Esophagus squamous epithelium (tissue), 5 donors: ENCODE data around the gene CCBE1. TPM values are rescaled to one million over a fixed set of nuclear protein-coding genes. Genes with fewer than 3 reads are reported as not detected.
A peak's percentile ranks its signal among the peaks of the same experiment; 100 is the strongest.

ENCODE experiments used
- DNase-seq: peaks from one replicate; lab custom pipeline; 2025; lab: John Stamatoyannopoulos, UW
- H3K27ac ChIP-seq, 4 donors: fragments of 200-600 bp; sonication (generic); one replicate each; pipeline ENCODE4 v1.5.1; 2016 to 2019; ENCODE audit warnings: mild to moderate bottlenecking in 1 of 4
- H3K27me3 ChIP-seq, 4 donors: fragments of 200-600 bp; sonication (generic); 1 replicate in 3 of 4; 2 replicates in 1 of 4; pipeline versions ENCODE4 v1.5.1 to v1.6.0; 2017 to 2021; ENCODE audit warnings: antibody characterized with exemption in 1 of 4
- H3K36me3 ChIP-seq, 3 donors: fragments of 200-600 bp; sonication (generic); one replicate each; pipeline ENCODE4 v1.5.1; 2016 to 2019
- H3K4me1 ChIP-seq, 3 donors: fragments of 200-600 bp; sonication (generic); one replicate each; pipeline ENCODE4 v1.5.1; 2017 to 2019
- H3K4me3 ChIP-seq, 4 donors: fragments of 200-600 bp; sonication (generic); 1 replicate in 3 of 4; 2 replicates in 1 of 4; pipeline ENCODE4 v1.5.1; 2016 to 2019; ENCODE audit warnings: mild to moderate bottlenecking in 2 of 4, moderate library complexity in 1 of 4
- H3K9me3 ChIP-seq, 3 donors: fragments of 200-600 bp; sonication (generic); one replicate each; pipeline ENCODE4 v1.5.1; 2016 to 2019
- POLR2A ChIP-seq, 4 donors: fragments of 450-650 bp; IDR thresholded peaks; one replicate each; pipeline ENCODE4 v1.6.1; 2017; ENCODE audit warnings: antibody characterized with exemption in 4 of 4, mild to moderate bottlenecking in 4 of 4, moderate library complexity in 3 of 4
- WGBS, 2 donors: methylation state at CpG; one replicate each; pipeline ENCODE4 v1.1.5; 2018; 5-methylcytosine and 5-hydroxymethylcytosine counted together
- intact Hi-C: fragments of 100-400 bp; cut with DNase I; formaldehyde crosslinking; loops from one replicate; pipeline ENCODE4 v1.15.0; 2022
- total RNA-seq, 4 donors: library from RNA; depleted of rRNA; stranded (reverse); fragments of >200 nt; gene quantifications; one replicate each; pipeline ENCODE4 v1.1.0, GENCODE V29; 2016
- TF ChIP-seq, protein P1 (sequence below), 6 experiments: fragments of 450-650 bp in 4 of 6; fragments of 200-600 bp in 2 of 6; sonication (generic) in 2 of 6; IDR thresholded peaks; one replicate each; pipeline ENCODE4 v1.5.1; 2016 to 2019; ENCODE audit warnings: antibody characterized with exemption in 6 of 6, mild to moderate bottlenecking in 4 of 6, moderate library complexity in 4 of 6
- donor health status: DM: yes; HTN: yes; CAD: no.

The CCBE1 gene
- total RNA-seq, 4 donors from 2014 or later: 0.34 to 4.6 (median 1.3) TPM

DNA sequence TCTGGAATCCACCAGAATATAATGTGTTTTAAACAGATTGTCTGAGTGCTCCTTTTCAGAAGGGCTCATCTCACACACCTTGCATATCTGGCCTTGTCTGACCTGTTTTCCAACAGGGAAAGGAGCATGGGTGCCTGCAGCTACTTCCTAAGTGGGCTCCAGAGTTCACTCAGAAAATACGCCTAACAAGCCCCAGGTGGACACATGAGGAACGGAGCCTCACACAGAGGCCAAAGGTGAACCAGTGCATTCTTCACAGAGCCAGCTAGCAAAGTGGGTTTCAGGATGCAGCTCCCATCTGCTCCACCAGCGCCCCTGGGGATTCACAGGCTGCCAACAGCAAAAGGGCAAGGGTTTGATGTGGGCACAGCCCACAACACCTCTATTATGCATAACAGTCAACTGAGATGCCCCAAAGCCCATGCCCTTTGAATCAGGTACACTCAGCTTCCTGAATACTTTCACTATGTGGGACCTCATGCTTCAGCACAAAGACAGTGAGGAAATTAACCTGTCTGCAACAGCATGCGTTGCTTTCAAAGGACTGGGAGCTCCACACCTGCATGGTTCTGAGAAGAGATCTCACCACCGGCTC is 86.6 kb downstream of the CCBE1 start:
- H3K4me3 ChIP-seq: no peak overlapping the region
- H3K27ac ChIP-seq: no peak overlapping the region
- DNase-seq: no peak
- TF ChIP-seq POLR2A (IDR thresholded peaks at IDR 0.05): no peak
- TF ChIP-seq, protein P1, sequence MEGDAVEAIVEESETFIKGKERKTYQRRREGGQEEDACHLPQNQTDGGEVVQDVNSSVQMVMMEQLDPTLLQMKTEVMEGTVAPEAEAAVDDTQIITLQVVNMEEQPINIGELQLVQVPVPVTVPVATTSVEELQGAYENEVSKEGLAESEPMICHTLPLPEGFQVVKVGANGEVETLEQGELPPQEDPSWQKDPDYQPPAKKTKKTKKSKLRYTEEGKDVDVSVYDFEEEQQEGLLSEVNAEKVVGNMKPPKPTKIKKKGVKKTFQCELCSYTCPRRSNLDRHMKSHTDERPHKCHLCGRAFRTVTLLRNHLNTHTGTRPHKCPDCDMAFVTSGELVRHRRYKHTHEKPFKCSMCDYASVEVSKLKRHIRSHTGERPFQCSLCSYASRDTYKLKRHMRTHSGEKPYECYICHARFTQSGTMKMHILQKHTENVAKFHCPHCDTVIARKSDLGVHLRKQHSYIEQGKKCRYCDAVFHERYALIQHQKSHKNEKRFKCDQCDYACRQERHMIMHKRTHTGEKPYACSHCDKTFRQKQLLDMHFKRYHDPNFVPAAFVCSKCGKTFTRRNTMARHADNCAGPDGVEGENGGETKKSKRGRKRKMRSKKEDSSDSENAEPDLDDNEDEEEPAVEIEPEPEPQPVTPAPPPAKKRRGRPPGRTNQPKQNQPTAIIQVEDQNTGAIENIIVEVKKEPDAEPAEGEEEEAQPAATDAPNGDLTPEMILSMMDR (IDR thresholded peaks at IDR 0.05): no peak
- no peaks in the 10 kb centered on the region for H3K36me3 ChIP-seq
- intact Hi-C loops: no loop called here
- peaks cover 0 to 14% (median 0%) of the 10 kb centered on the region in 3 donors for H3K4me1 ChIP-seq
- WGBS, 2 donors: 84 to 91% methylated on average over 3 to 5 of the region's 5 CpGs
- no peaks in the 10 kb centered on the region for H3K9me3 ChIP-seq
- H3K27me3 ChIP-seq: no peaks in the 10 kb centered on the region

DNA sequence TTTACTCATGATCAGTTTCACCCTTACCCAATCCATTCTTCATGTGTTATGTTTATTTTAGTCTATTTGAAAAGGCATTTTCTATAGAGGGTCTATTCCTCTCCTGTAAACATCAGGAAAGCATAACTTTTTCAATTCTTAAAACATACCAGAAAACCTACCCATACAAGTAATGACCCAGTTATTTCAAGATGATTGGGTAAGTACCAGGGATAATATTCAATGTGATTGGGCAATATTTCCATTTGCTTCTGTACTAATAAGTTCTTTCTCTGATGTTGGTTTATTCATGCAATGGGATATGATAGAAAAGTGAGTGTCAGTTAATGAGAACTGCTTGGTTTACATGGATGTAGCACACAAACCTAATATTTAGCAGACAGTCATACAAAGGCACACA is 87.6 kb downstream of the CCBE1 start:
- TF ChIP-seq POLR2A (IDR thresholded peaks at IDR 0.05): no peak
- TF ChIP-seq, protein P1 (IDR thresholded peaks at IDR 0.05): no peak
- H3K9me3 ChIP-seq: no peaks in the 10 kb centered on the region
- no peak overlapping the region for H3K4me3 ChIP-seq
- intact Hi-C loops: no loop called here
- no peaks in the 10 kb centered on the region for H3K36me3 ChIP-seq
- no peak for DNase-seq
- no peaks in the 10 kb centered on the region for H3K27me3 ChIP-seq
- H3K4me1 ChIP-seq: peaks cover 0 to 24% (median 0%) of the 10 kb centered on the region in 3 donors
- H3K27ac ChIP-seq: no peak overlapping the region

DNA sequence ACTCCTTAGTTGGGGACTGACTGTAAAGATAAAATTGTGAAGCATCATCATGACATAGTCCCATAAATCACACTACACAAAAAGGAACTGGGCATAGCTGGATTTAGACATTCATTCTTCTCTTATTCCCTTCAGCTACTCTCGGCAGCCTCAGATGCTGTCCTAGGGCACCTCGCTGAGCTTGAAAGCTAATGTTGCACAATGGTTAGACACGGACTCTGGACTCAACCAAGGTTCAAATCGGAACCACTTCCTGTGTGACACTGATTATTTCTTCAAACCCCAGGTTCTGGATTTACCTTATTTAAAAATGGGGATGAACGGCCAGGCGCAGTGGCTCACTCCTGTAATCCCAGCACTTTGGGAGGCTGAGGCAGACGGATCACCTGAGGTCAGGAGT is 89.8 kb downstream of the CCBE1 start:
- no peaks in the 10 kb centered on the region for H3K27me3 ChIP-seq
- H3K36me3 ChIP-seq: no peaks in the 10 kb centered on the region
- H3K27ac ChIP-seq: no peak overlapping the region
- H3K9me3 ChIP-seq: no peaks in the 10 kb centered on the region
- H3K4me1 ChIP-seq: peaks cover 0 to 27% (median 0%) of the 10 kb centered on the region in 3 donors
- TF ChIP-seq, protein P1 (IDR thresholded peaks at IDR 0.05): no peak
- no peak for TF ChIP-seq POLR2A (IDR thresholded peaks at IDR 0.05)
- DNase-seq: no peak
- H3K4me3 ChIP-seq: no peak overlapping the region
- intact Hi-C loops: no loop called here
- WGBS, 2 donors: 83 to 91% methylated on average over 4 to 7 of the region's 7 CpGs

DNA sequence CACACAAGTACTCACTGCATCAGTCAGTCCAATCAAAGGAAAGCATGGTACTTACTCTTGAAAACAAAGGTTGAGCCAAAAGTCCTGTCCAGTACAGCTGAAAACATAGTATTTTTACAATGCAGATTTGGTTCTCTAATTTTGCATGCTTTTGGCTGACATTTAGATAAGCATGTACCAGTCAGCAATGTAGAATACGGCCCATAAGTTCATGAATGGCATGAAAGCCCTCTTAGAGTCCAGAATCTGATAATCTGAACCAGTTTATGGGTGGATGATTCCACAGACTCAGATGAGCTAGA is 90.2 kb downstream of the CCBE1 start:
- intact Hi-C loops: no loop called here
- Histone ChIP-seq H3K4me3 (no peak overlapping the region), H3K4me1 (peaks cover 0 to 23% (median 0%) of the 10 kb centered on the region in 3 donors), H3K9me3 (no peaks in the 10 kb centered on the region), H3K36me3 (no peaks in the 10 kb centered on the region), H3K27me3 (no peaks in the 10 kb centered on the region), H3K27ac (no peak overlapping the region)
- TF ChIP-seq POLR2A (IDR thresholded peaks at IDR 0.05): no peak
- TF ChIP-seq, protein P1 (IDR thresholded peaks at IDR 0.05): no peak
- 75 to 80% methylated on average over 1 of the region's 1 CpG for WGBS, 2 donors
- DNase-seq: no peak

DNA sequence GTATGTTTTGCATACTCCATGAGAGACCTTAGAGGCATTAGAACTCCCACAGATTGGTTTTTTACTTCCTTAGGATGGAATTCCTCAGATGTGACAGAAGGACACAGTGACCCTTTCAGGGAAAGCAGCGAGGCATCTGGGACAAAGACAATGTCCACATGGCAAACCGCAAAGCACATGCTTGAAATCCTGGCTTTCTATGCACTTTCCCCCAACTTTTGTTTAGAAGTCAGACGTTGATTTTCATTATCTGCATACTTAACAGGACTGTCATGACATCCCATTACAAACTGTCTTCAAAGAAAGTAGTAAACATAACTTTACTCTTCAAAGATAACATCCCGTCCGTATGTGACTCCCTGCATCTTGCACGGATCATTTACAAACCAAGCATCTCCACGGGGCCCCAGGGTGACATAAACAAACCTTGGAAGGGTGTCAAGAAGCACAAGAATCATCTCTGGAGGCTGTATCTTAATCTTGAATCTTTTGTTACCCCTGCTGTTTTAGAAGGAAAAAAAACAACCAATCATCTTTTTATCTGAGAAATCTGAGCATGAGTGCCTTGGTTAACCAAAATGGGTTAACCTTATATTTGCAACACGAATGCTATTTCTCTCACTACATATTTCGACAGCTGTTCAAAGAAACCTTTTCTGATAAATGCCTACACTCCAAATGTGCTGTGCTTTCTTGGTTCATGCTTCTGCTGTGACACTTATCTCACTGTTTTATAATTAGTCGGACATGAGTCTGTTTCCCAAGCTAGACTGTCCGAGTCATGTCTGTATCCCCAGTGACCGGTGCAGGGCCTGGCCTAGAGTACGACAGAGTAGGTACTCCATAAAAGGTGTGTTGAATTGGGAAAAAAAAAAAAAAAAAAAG is 90.8 kb downstream of the CCBE1 start:
- Histone ChIP-seq H3K36me3 (no peaks in the 10 kb centered on the region), H3K27me3 (no peaks in the 10 kb centered on the region), H3K4me1 (peaks cover 0 to 20% (median 0%) of the 10 kb centered on the region in 3 donors), H3K4me3 (no peak overlapping the region), H3K9me3 (no peaks in the 10 kb centered on the region), H3K27ac (peak overlapping the region in 1 of 4 donors; percentile 13)
- 57 to 72% methylated on average over 12 to 13 of the region's 13 CpGs for WGBS, 2 donors
- DNase-seq: no peak
- TF ChIP-seq, protein P1 (IDR thresholded peaks at IDR 0.05): no peak
- TF ChIP-seq POLR2A (IDR thresholded peaks at IDR 0.05): no peak
- intact Hi-C loops: no loop called here
